ENCODE measurements around the gene MEX3A. TPM values are rescaled to one million over a fixed set of nuclear protein-coding genes. Genes with fewer than 3 reads are reported as not detected.

The MEX3A gene
- total RNA-seq, 6 experiments from 2014 or later, result 1.4 to 3.1 (median 2.2) TPM

GRCh38 chr1:156106624-156107488, 24.6 kb upstream of the MEX3A start:
- no peaks in the 10 kb centered on the region for H3K36me3 Mint-ChIP-seq (ENCODE audit: low read depth)
- no peaks in the 10 kb centered on the region for H3K9me3 Mint-ChIP-seq
- peaks cover 75% of the 10 kb centered on the region for H3K4me1 Mint-ChIP-seq (ENCODE audit: low read depth)
- no peak for TF ChIP-seq CTCF (IDR thresholded peaks at IDR 0.05)
- peaks cover 5% of the 10 kb centered on the region; the same call in 1 of the 2 replicates for H3K27me3 Mint-ChIP-seq (ENCODE audit: insufficient read depth)
- H3K4me3 Mint-ChIP-seq, result peak overlapping the region; percentile 82
- H3K27ac Mint-ChIP-seq, result peak overlapping the region; percentile 99
- peak; percentile 49 for DNase-seq

GRCh38 chr1:156104861-156105832, 22.9 kb upstream of the MEX3A start:
- no peaks in the 10 kb centered on the region for H3K9me3 Mint-ChIP-seq
- peaks cover 5% of the 10 kb centered on the region; the same call in 1 of the 2 replicates for H3K27me3 Mint-ChIP-seq (ENCODE audit: insufficient read depth)
- DNase-seq, result peak; percentile 73
- peak overlapping the region; percentile 82 for H3K4me3 Mint-ChIP-seq
- peak overlapping the region; percentile 99 for H3K27ac Mint-ChIP-seq
- peak; percentile 20; the same call in 1 of the 2 replicates for TF ChIP-seq CTCF (IDR thresholded peaks at IDR 0.05)
- H3K36me3 Mint-ChIP-seq (ENCODE audit: low read depth), result no peaks in the 10 kb centered on the region
- peaks cover 87% of the 10 kb centered on the region for H3K4me1 Mint-ChIP-seq (ENCODE audit: low read depth)

GRCh38 chr1:156104065-156104810, 22.0 kb upstream of the MEX3A start:
- Mint-ChIP-seq H3K4me3 (peak overlapping the region; percentile 82), H3K27ac (peak overlapping the region; percentile 99), H3K27me3 (ENCODE audit: insufficient read depth) (peaks cover 5% of the 10 kb centered on the region; the same call in 1 of the 2 replicates), H3K4me1 (ENCODE audit: low read depth) (peaks cover 86% of the 10 kb centered on the region), H3K36me3 (ENCODE audit: low read depth) (no peaks in the 10 kb centered on the region), H3K9me3 (no peaks in the 10 kb centered on the region)
- DNase-seq, result peak; percentile 93
- TF ChIP-seq CTCF (IDR thresholded peaks at IDR 0.05), result no peak

GRCh38 chr1:156103521-156103947, 21.3 kb upstream of the MEX3A start:
- Mint-ChIP-seq H3K4me1 (ENCODE audit: low read depth) (peaks cover 79% of the 10 kb centered on the region), H3K27me3 (ENCODE audit: insufficient read depth) (peaks cover 5% of the 10 kb centered on the region; the same call in 1 of the 2 replicates), H3K36me3 (ENCODE audit: low read depth) (no peaks in the 10 kb centered on the region), H3K27ac (peak overlapping the region; percentile 99), H3K4me3 (peak overlapping the region; percentile 82), H3K9me3 (no peaks in the 10 kb centered on the region)
- TF ChIP-seq CTCF (IDR thresholded peaks at IDR 0.05), result no peak; the same call in 1 of the 2 replicates
- DNase-seq, result peak; percentile 56

Data from HFFc6 (cell line).